COLO829 (cell line): Measurements from ENCODE around the gene MIDN.
A peak's percentile ranks its signal among the peaks of the same experiment; 100 is the strongest.
"Not testable (repeated sequence)": the region's sequence is repeated elsewhere in the genome, so short reads cannot be mapped to it uniquely, and the experiment has no call there.

Experiments used
- DNase-seq: peaks from one replicate; pipeline ENCODE4 v3.0.0; 2012; ENCODE audit warnings: low spot score

The MIDN gene

GRCh38 chr19:1295169-1296012 is 47.0 kb downstream of the MIDN start:
- DNase-seq = peak; percentile 57

GRCh38 chr19:1296078-1296477 is 47.7 kb downstream of the MIDN start:
- DNase-seq = no peak

- no peak for DNase-seq
Observed at GRCh38 chr19:1296575-1297271, 48.3 kb downstream of the MIDN start.

- DNase-seq = no peak
Observed at GRCh38 chr19:1298235-1298634, 49.9 kb downstream of the MIDN start.

- DNase-seq = no peak
Observed at GRCh38 chr19:1299801-1300200, 51.4 kb downstream of the MIDN start.

GRCh38 chr19:1300744-1301490 is 52.5 kb downstream of the MIDN start:
- no peak for DNase-seq

- no peak for DNase-seq
Observed at GRCh38 chr19:1302533-1303239, 54.3 kb downstream of the MIDN start.

GRCh38 chr19:1304197-1304924 is 56.0 kb downstream of the MIDN start:
- no peak for DNase-seq

- not testable (repeated sequence) for DNase-seq
Observed at GRCh38 chr19:1305354-1305753, 57.0 kb downstream of the MIDN start.

GRCh38 chr19:1307320-1307719 is 58.9 kb downstream of the MIDN start:
- DNase-seq = peak; percentile 51

GRCh38 chr19:1307755-1308303 is 59.4 kb downstream of the MIDN start:
- DNase-seq = no peak

- DNase-seq = no peak
Observed at GRCh38 chr19:1308718-1309117, 60.3 kb downstream of the MIDN start.
